ENCODE data around the gene EPC1. TPM values are rescaled to one million over a fixed set of nuclear protein-coding genes. Genes with fewer than 3 reads are reported as not detected.

The EPC1 gene
- total RNA-seq, 1 experiment from 2014 or later: 36.6 TPM

DNA sequence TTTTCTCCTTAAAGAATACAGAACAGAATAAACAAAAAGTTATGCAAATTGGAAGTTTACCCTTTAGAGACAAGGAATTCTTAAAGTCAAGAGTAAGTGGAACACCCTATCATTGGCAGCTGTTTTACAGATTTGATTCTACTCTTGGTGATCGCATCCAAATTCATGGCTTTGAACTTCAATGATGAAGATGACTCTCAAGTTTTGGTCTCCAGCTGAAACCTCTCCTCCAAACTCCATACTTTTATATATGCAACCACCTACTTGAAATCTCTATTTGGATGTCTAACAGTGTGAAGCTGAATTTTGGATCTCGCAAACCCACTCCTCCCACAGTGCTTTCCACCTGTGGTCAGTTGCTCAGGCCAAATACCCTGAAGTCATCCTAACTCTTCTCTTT lies 80.4 kb downstream of the EPC1 start:
- Histone ChIP-seq H3K36me3 (ENCODE audit: control insufficient read depth, insufficient read depth, low read length) (peaks cover 1% of the 10 kb centered on the region), H3K9me3 (no peaks in the 10 kb centered on the region), H3K27me3 (replicated peaks; ENCODE audit: control insufficient read depth, insufficient read depth, low read length) (no peaks in the 10 kb centered on the region), H3K4me1 (no peaks in the 10 kb centered on the region), H3K4me3 (ENCODE audit: low read depth, low read length) (no peak overlapping the region)
- CTCF ChIA-PET: no interaction called here
- intact Hi-C loops (cut with micrococcal nuclease; ENCODE audit: unreplicated experiment): no loop called here
- POLR2A ChIA-PET: no interaction called here
- H3K27me3 Mint-ChIP-seq (ENCODE audit: insufficient read depth, unreplicated experiment): no peaks in the 10 kb centered on the region
- no peak for DNase-seq
- no peaks in the 10 kb centered on the region for H3K9me3 Mint-ChIP-seq (ENCODE audit: unreplicated experiment)
- H3K4me1 Mint-ChIP-seq (ENCODE audit: low read depth, unreplicated experiment): peaks cover 7% of the 10 kb centered on the region
- H3K4me3 Mint-ChIP-seq (ENCODE audit: unreplicated experiment): no peak overlapping the region
- H3K36me3 Mint-ChIP-seq (ENCODE audit: insufficient read depth, unreplicated experiment): peaks cover 60% of the 10 kb centered on the region
- H3K27ac Mint-ChIP-seq (ENCODE audit: unreplicated experiment): no peak overlapping the region
- BruUV-seq (replicated peaks): no TSS peak
- TF ChIP-seq, protein P1, sequence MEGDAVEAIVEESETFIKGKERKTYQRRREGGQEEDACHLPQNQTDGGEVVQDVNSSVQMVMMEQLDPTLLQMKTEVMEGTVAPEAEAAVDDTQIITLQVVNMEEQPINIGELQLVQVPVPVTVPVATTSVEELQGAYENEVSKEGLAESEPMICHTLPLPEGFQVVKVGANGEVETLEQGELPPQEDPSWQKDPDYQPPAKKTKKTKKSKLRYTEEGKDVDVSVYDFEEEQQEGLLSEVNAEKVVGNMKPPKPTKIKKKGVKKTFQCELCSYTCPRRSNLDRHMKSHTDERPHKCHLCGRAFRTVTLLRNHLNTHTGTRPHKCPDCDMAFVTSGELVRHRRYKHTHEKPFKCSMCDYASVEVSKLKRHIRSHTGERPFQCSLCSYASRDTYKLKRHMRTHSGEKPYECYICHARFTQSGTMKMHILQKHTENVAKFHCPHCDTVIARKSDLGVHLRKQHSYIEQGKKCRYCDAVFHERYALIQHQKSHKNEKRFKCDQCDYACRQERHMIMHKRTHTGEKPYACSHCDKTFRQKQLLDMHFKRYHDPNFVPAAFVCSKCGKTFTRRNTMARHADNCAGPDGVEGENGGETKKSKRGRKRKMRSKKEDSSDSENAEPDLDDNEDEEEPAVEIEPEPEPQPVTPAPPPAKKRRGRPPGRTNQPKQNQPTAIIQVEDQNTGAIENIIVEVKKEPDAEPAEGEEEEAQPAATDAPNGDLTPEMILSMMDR (IDR thresholded peaks at IDR 0.05; ENCODE audit: insufficient read depth in 1 of 2, low read depth in 1 of 2, low read length in 1 of 2, severe bottlenecking in 1 of 2, unreplicated experiment in 1 of 2): no peak

DNA sequence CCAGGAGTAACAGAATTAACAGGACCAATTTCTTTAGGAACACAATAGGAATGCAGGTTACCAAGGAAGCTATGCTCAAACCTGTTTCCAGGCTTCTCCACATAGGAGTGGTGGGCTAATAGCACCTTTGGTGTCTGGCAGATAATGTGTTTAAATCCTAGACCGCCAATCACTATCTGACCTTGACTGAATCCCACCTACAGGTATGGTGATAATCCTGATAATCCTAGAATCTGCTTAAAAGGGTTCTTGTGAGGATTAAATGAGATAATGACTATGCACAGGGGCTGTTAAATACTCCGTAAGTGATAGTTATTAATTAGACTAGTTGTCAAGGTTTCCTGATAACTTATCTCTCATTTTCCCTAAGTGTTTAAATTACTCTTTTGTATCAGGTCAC lies 81.2 kb downstream of the EPC1 start:
- Histone ChIP-seq H3K4me3 (ENCODE audit: low read depth, low read length) (no peak overlapping the region), H3K27me3 (replicated peaks; ENCODE audit: control insufficient read depth, insufficient read depth, low read length) (no peaks in the 10 kb centered on the region), H3K9me3 (no peaks in the 10 kb centered on the region), H3K4me1 (no peaks in the 10 kb centered on the region), H3K36me3 (ENCODE audit: control insufficient read depth, insufficient read depth, low read length) (peaks cover 1% of the 10 kb centered on the region)
- CTCF ChIA-PET: no interaction called here
- no peak for DNase-seq
- no TSS peak for BruUV-seq (replicated peaks)
- Mint-ChIP-seq H3K36me3 (ENCODE audit: insufficient read depth, unreplicated experiment) (peaks cover 52% of the 10 kb centered on the region), H3K27me3 (ENCODE audit: insufficient read depth, unreplicated experiment) (no peaks in the 10 kb centered on the region), H3K27ac (ENCODE audit: unreplicated experiment) (no peak overlapping the region), H3K9me3 (ENCODE audit: unreplicated experiment) (no peaks in the 10 kb centered on the region), H3K4me3 (ENCODE audit: unreplicated experiment) (no peak overlapping the region), H3K4me1 (ENCODE audit: low read depth, unreplicated experiment) (peaks cover 7% of the 10 kb centered on the region)
- POLR2A ChIA-PET: no interaction called here
- intact Hi-C loops (cut with micrococcal nuclease; ENCODE audit: unreplicated experiment): no loop called here
- TF ChIP-seq, protein P1 (IDR thresholded peaks at IDR 0.05; ENCODE audit: insufficient read depth in 1 of 2, low read depth in 1 of 2, low read length in 1 of 2, severe bottlenecking in 1 of 2, unreplicated experiment in 1 of 2): no peak

DNA sequence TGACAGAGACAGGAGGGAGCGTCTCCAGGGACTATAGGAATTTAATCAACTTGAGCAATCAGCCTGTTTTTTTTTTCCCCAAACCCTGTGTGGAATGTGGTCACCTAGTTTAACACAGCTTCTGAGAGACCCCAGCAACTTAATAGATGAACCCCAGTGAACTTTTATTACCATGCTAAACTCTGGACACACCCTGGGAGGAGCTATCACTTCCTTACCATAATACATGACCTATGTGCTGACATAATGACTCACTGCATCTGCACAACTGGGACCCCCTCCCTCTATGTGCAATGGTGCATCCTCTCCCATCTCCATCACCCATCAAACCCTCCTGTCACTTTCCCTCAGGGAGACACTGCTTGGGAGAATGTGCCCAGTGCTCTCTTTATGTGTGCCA lies 83.7 kb downstream of the EPC1 start:
- Mint-ChIP-seq H3K4me3 (ENCODE audit: unreplicated experiment) (no peak overlapping the region), H3K27ac (ENCODE audit: unreplicated experiment) (no peak overlapping the region), H3K4me1 (ENCODE audit: low read depth, unreplicated experiment) (peaks cover 7% of the 10 kb centered on the region), H3K27me3 (ENCODE audit: insufficient read depth, unreplicated experiment) (no peaks in the 10 kb centered on the region), H3K9me3 (ENCODE audit: unreplicated experiment) (no peaks in the 10 kb centered on the region), H3K36me3 (ENCODE audit: insufficient read depth, unreplicated experiment) (peaks cover 28% of the 10 kb centered on the region)
- Histone ChIP-seq H3K27me3 (replicated peaks; ENCODE audit: control insufficient read depth, insufficient read depth, low read length) (no peaks in the 10 kb centered on the region), H3K9me3 (no peaks in the 10 kb centered on the region), H3K4me3 (ENCODE audit: low read depth, low read length) (no peak overlapping the region), H3K36me3 (ENCODE audit: control insufficient read depth, insufficient read depth, low read length) (no peaks in the 10 kb centered on the region; the same call in none of the 2 replicates), H3K4me1 (no peaks in the 10 kb centered on the region)
- TF ChIP-seq, protein P1 (IDR thresholded peaks at IDR 0.05; ENCODE audit: insufficient read depth in 1 of 2, low read depth in 1 of 2, low read length in 1 of 2, severe bottlenecking in 1 of 2, unreplicated experiment in 1 of 2): no peak
- no peak for DNase-seq
- ChIA-PET CTCF (interaction anchor here (0.7 kb wide), 1 partner anchor 56 kb away, joined by 3 read pairs; no protein-coding TSS in a partner anchor), POLR2A (no interaction called here)
- intact Hi-C loops (cut with micrococcal nuclease; ENCODE audit: unreplicated experiment): no loop called here
- no TSS peak for BruUV-seq (replicated peaks)
